H1 (cell line): ENCODE results near the gene VPS52.
"Not testable (repeated sequence)": the region's sequence is repeated elsewhere in the genome, so short reads cannot be mapped to it uniquely, and the experiment has no call there.

Source experiments
- CTBP2 ChIP-seq: IDR thresholded peaks from 2 replicates; pipeline ENCODE4 v1.7.0; 2011; ENCODE audit warnings: borderline replicate concordance, mild to moderate bottlenecking, moderate library complexity, mixed read lengths, low read length; ENCODE audit not compliant: insufficient read depth, insufficient read length
- EP300 ChIP-seq, 2 experiments: IDR thresholded peaks; 1 replicate in 1 of 2; 2 replicates in 1 of 2; pipeline ENCODE4 v1.6.1; 2011 to 2012; ENCODE audit warnings: low read depth in 2 of 2, low read length in 2 of 2, mild to moderate bottlenecking in 2 of 2, borderline replicate concordance in 1 of 2, inconsistent platforms in 1 of 2, moderate library complexity in 1 of 2
- EZH2 ChIP-seq: fragments of 200-600 bp; sonication (generic); IDR thresholded peaks from 2 replicates; pipeline ENCODE4 v1.7.1; 2012; ENCODE audit warnings: low read depth, mild to moderate bottlenecking, moderate library complexity, low read length, inconsistent platforms; ENCODE audit not compliant: severe bottlenecking
- RXRA ChIP-seq: IDR thresholded peaks from 2 replicates; pipeline ENCODE4 v1.6.1; 2011; ENCODE audit warnings: low read depth, mild to moderate bottlenecking, low read length, moderate library complexity; ENCODE audit not compliant: insufficient read depth
- TF ChIP-seq, protein P1 (sequence below), 3 experiments: IDR thresholded peaks; 1 replicate in 2 of 3; 2 replicates in 1 of 3; pipeline versions ENCODE4 v1.5.1 to v1.6.1; 2011; ENCODE audit warnings: low read length in 3 of 3, mild to moderate bottlenecking in 3 of 3, inconsistent platforms in 2 of 3, low read depth in 1 of 3, moderate library complexity in 1 of 3; ENCODE audit not compliant: insufficient read depth in 1 of 3; ENCODE audit errors: control extremely low read depth in 1 of 3

GRCh38 chr6:33285214-33285613 is 13.5 kb upstream of the VPS52 start:
- TF ChIP-seq CTBP2; RXRA; EZH2; EP300 (IDR thresholded peaks at IDR 0.05; ENCODE audit: borderline replicate concordance in 1 of 2, low read depth in 2 of 2, low read length in 2 of 2): not testable (repeated sequence)
- TF ChIP-seq, protein P1, sequence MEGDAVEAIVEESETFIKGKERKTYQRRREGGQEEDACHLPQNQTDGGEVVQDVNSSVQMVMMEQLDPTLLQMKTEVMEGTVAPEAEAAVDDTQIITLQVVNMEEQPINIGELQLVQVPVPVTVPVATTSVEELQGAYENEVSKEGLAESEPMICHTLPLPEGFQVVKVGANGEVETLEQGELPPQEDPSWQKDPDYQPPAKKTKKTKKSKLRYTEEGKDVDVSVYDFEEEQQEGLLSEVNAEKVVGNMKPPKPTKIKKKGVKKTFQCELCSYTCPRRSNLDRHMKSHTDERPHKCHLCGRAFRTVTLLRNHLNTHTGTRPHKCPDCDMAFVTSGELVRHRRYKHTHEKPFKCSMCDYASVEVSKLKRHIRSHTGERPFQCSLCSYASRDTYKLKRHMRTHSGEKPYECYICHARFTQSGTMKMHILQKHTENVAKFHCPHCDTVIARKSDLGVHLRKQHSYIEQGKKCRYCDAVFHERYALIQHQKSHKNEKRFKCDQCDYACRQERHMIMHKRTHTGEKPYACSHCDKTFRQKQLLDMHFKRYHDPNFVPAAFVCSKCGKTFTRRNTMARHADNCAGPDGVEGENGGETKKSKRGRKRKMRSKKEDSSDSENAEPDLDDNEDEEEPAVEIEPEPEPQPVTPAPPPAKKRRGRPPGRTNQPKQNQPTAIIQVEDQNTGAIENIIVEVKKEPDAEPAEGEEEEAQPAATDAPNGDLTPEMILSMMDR (IDR thresholded peaks at IDR 0.05; ENCODE audit: control extremely low read depth in 1 of 3, insufficient read depth in 1 of 3, low read depth in 1 of 3, low read length in 3 of 3), result not testable (repeated sequence)
